KMS-11 (cell line): ENCODE results near the gene CNIH3.

Experiments
- H2AFZ ChIP-seq: fragments of 200-600 bp; sonication (generic); 2 replicates; pipeline ENCODE4 v1.6.1; 2016; ENCODE audit warnings: antibody characterized with exemption, mixed run types, low read depth
- H3K27ac ChIP-seq: fragments of 200-600 bp; sonication (generic); 2 replicates; pipeline ENCODE4 v1.6.1; 2016; ENCODE audit warnings: mild to moderate bottlenecking, mixed run types
- H3K27me3 ChIP-seq: fragments of 200-600 bp; sonication (generic); 2 replicates; pipeline ENCODE4 v1.6.1; 2017; ENCODE audit warnings: mild to moderate bottlenecking, low read depth, mixed run types, moderate library complexity; ENCODE audit not compliant: insufficient read depth
- H3K36me3 ChIP-seq: fragments of 200-600 bp; sonication (generic); 2 replicates; pipeline ENCODE4 v1.6.1; 2017; ENCODE audit warnings: mild to moderate bottlenecking, mixed run types; ENCODE audit not compliant: insufficient read depth
- H3K4me1 ChIP-seq: fragments of 200-600 bp; sonication (generic); 2 replicates; pipeline ENCODE4 v1.6.1; 2016; ENCODE audit warnings: mild to moderate bottlenecking, low read depth, mixed run types; ENCODE audit not compliant: poor library complexity, severe bottlenecking
- H3K4me2 ChIP-seq: fragments of 200-600 bp; sonication (generic); 2 replicates; pipeline ENCODE4 v1.7.0; 2016; ENCODE audit warnings: mild to moderate bottlenecking, mixed run types
- H3K4me3 ChIP-seq: fragments of 200-600 bp; sonication (generic); IDR thresholded peaks from 2 replicates; pipeline ENCODE4 v1.6.1; 2017; ENCODE audit warnings: low read depth, low read length, mixed read lengths; ENCODE audit not compliant: insufficient read depth
- H3K79me2 ChIP-seq: fragments of 200-600 bp; sonication (generic); 2 replicates; pipeline ENCODE4 v1.6.1; 2016; ENCODE audit warnings: low read depth, mixed run types; ENCODE audit not compliant: insufficient read depth
- H3K9ac ChIP-seq: fragments of 200-600 bp; sonication (generic); 2 replicates; pipeline ENCODE4 v1.6.1; 2016; ENCODE audit warnings: mild to moderate bottlenecking, mixed run types
- H4K20me1 ChIP-seq: fragments of 200-600 bp; sonication (generic); 2 replicates; pipeline ENCODE4 v1.6.1; 2016; ENCODE audit warnings: mild to moderate bottlenecking, mixed run types; ENCODE audit not compliant: insufficient read depth
- TF ChIP-seq, protein P1 (sequence below): fragments of 200-600 bp; sonication (generic); conservative IDR thresholded peaks from 2 replicates; pipeline ENCODE4 v1.6.1; 2017; ENCODE audit warnings: low read depth, mild to moderate bottlenecking, antibody characterized with exemption, low read length, moderate library complexity, mixed read lengths

CNIH3 gene

DNA sequence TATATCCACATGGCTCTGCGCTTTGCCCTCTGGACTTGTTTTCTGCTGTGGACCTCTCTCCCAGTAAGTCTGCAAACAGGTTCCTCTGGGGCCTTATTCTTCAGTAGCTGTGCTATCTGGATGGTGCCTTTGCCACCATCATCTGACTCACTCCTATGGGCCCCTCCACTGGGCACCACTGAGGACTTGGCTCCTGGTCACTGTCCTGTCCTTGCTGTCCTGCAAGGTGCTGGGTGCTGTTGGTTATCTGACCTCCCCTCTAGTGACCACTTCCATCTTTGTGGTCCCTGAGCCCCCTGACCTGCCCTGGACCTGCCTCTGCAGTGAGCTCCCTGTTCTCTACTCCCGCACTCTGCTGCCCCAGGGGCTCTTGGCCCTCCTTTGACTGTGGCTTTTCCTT, 6.7 kb downstream of the CNIH3 start:
- H3K36me3 ChIP-seq, result no peaks in the 10 kb centered on the region
- no peak overlapping the region for H3K4me3 ChIP-seq
- H3K4me2 ChIP-seq, result peak overlapping the region; percentile 89
- peak overlapping the region; percentile 65; the same call in 1 of the 2 replicates for H3K9ac ChIP-seq
- TF ChIP-seq, protein P1, sequence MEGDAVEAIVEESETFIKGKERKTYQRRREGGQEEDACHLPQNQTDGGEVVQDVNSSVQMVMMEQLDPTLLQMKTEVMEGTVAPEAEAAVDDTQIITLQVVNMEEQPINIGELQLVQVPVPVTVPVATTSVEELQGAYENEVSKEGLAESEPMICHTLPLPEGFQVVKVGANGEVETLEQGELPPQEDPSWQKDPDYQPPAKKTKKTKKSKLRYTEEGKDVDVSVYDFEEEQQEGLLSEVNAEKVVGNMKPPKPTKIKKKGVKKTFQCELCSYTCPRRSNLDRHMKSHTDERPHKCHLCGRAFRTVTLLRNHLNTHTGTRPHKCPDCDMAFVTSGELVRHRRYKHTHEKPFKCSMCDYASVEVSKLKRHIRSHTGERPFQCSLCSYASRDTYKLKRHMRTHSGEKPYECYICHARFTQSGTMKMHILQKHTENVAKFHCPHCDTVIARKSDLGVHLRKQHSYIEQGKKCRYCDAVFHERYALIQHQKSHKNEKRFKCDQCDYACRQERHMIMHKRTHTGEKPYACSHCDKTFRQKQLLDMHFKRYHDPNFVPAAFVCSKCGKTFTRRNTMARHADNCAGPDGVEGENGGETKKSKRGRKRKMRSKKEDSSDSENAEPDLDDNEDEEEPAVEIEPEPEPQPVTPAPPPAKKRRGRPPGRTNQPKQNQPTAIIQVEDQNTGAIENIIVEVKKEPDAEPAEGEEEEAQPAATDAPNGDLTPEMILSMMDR, result no peak
- H4K20me1 ChIP-seq, result no peaks in the 10 kb centered on the region
- H3K79me2 ChIP-seq, result peaks cover 3% of the 10 kb centered on the region; the same call in 1 of the 2 replicates
- peaks cover 79% of the 10 kb centered on the region for H3K4me1 ChIP-seq
- peak overlapping the region; percentile 1; the same call in 1 of the 2 replicates for H2AFZ ChIP-seq
- H3K27me3 ChIP-seq, result no peaks in the 10 kb centered on the region
- H3K27ac ChIP-seq, result peak overlapping the region; percentile 96

DNA sequence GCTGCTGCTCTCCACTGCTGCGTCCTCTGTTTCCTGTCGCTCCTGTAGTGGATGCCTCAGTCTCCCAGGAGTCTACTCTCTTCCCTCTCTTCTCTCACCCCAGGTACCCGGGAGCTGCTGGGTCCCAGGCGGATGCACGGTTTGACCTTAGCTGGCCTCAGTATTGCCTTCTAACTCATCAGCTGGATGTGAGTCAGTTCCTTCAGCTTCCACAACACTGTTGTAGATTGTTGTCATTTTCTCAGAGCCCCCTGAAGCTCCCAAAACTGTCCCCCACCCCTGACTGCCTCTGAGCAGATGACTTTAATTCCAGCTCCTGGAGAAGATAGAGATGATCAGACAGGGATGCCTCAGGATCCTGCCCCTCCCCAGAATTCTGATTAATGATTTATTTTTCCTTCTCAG, 7.2 kb downstream of the CNIH3 start:
- Histone ChIP-seq H3K79me2 (peaks cover 3% of the 10 kb centered on the region; the same call in 1 of the 2 replicates), H3K4me3 (peak overlapping the region; percentile 37), H3K9ac (peak overlapping the region; percentile 65), H4K20me1 (no peaks in the 10 kb centered on the region), H3K27ac (peak overlapping the region; percentile 96), H2AFZ (peak overlapping the region; percentile 1; the same call in 1 of the 2 replicates), H3K27me3 (no peaks in the 10 kb centered on the region), H3K4me2 (peak overlapping the region; percentile 89), H3K4me1 (peaks cover 79% of the 10 kb centered on the region), H3K36me3 (no peaks in the 10 kb centered on the region)
- TF ChIP-seq, protein P1, result no peak

DNA sequence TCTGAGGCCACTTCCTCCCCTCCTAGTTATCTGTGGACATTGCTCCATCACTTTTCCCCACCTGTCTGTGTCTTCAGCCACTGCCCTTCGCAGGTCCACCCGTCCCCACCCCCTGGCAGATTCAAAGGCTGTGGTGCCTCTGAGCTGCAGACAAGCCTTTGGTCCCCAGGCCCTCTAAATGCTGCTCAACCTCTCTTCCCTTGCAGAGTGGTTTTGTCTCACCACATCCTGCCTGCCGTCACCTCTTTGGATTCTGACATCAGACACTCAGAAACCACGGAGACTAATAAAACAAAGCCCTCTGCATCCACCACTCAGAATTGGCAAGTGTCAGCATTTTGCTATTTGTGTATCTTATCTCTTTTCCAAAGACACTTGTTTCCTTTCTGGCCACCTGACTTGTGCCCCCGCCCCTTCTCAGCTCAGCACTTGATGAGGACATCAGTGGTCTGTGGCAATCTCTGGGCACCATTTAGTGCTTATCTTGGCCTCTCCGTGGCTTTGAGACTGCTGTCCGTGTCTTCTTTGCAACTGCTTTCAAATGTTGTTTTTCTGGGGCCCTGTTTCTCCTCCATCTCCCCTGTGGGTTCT, 7.7 kb downstream of the CNIH3 start:
- Histone ChIP-seq H3K4me2 (peak overlapping the region; percentile 89), H3K27me3 (no peaks in the 10 kb centered on the region), H3K36me3 (no peaks in the 10 kb centered on the region), H2AFZ (peak overlapping the region; percentile 9; the same call in 1 of the 2 replicates), H4K20me1 (no peaks in the 10 kb centered on the region), H3K4me1 (peaks cover 79% of the 10 kb centered on the region), H3K4me3 (peak overlapping the region; percentile 37), H3K9ac (peak overlapping the region; percentile 65), H3K27ac (peak overlapping the region; percentile 96), H3K79me2 (peaks cover 3% of the 10 kb centered on the region; the same call in 1 of the 2 replicates)
- TF ChIP-seq, protein P1, result no peak

DNA sequence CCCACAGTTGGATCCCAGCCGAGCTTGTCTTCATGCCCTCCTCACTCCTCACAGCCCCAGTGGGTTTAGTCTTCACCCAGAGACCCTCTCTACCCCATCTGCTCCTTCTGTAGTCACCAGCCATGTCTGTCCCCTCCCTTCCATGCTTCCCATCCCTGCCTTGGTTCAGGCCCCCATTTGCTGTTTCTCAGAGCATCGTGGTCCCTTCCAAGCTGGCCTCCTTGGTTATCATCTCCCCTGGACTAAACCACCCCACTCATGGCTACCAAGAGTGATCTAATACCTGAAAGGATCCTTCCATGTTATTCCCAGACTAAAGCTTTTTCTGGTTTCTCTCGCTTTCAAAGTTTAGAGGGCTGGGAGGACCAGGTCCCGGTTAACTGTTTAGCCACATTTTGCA, 8.3 kb downstream of the CNIH3 start:
- TF ChIP-seq, protein P1, result no peak
- Histone ChIP-seq H3K4me1 (peaks cover 79% of the 10 kb centered on the region), H3K9ac (peak overlapping the region; percentile 65), H3K4me3 (no peak overlapping the region), H3K36me3 (no peaks in the 10 kb centered on the region), H3K27ac (peak overlapping the region; percentile 96), H4K20me1 (no peaks in the 10 kb centered on the region), H3K4me2 (peak overlapping the region; percentile 89), H2AFZ (peak overlapping the region; percentile 9; the same call in 1 of the 2 replicates), H3K27me3 (no peaks in the 10 kb centered on the region), H3K79me2 (peaks cover 3% of the 10 kb centered on the region; the same call in 1 of the 2 replicates)
